B cell (primary cell): ENCODE data around the gene SPACA7.
"Not testable (repeated sequence)": the region's sequence is repeated elsewhere in the genome, so short reads cannot be mapped to it uniquely, and the experiment has no call there.

Experiments
- CTCF ChIP-seq: fragments of 200-600 bp; IDR thresholded peaks from one replicate; pipeline ENCODE4 v1.8.0; 2022; ENCODE audit warnings: antibody characterized with exemption, mild to moderate bottlenecking
- EZH2 ChIP-seq: IDR thresholded peaks from 2 replicates; pipeline ENCODE4 v1.6.1; 2012; ENCODE audit warnings: borderline replicate concordance, low read depth, mild to moderate bottlenecking, moderate library complexity, low read length; ENCODE audit not compliant: insufficient read depth, poor library complexity, severe bottlenecking

- TF ChIP-seq CTCF, EZH2: not testable (repeated sequence)
Observed at GRCh38 chr13:112433517-112433916, 57.4 kb downstream of the SPACA7 start.
